Measurements from ENCODE around the gene MPIG6B.
A peak's percentile ranks its signal among the peaks of the same experiment; 100 is the strongest.

The MPIG6B gene

GRCh38 chr6:31723245-31723979, at the start of gene MPIG6B:
Gene MPIG6B (plus strand): TSS chr6:31723373. CDS start chr6:31723384, 11 bp downstream.
- no peak for DNase-seq (ENCODE audit: low read depth)

- DNase-seq (ENCODE audit: low read depth), result no peak
Measured at GRCh38 chr6:31676322-31676903, 46.8 kb upstream of the MPIG6B start.

- no peak for DNase-seq (ENCODE audit: low read depth)
Measured at GRCh38 chr6:31676904-31677303, 46.3 kb upstream of the MPIG6B start.

- DNase-seq (ENCODE audit: low read depth), result no peak
Measured at GRCh38 chr6:31677955-31678354, 45.2 kb upstream of the MPIG6B start.

GRCh38 chr6:31680226-31681134, 42.7 kb upstream of the MPIG6B start, which contains the start of gene LY6G5C:
Gene LY6G5C (minus strand): TSS chr6:31681067. CDS start chr6:31680373, 694 bp downstream.
- peak; percentile 81 for DNase-seq (ENCODE audit: low read depth)

- no peak for DNase-seq (ENCODE audit: low read depth)
Measured at GRCh38 chr6:31681135-31681671, 42.0 kb upstream of the MPIG6B start.

- DNase-seq (ENCODE audit: low read depth), result no peak
Measured at GRCh38 chr6:31683591-31683990, 39.6 kb upstream of the MPIG6B start.

GRCh38 chr6:31686483-31686882, 36.7 kb upstream of the MPIG6B start:
- DNase-seq (ENCODE audit: low read depth), result no peak

- no peak for DNase-seq (ENCODE audit: low read depth)
Measured at GRCh38 chr6:31687321-31687720, 35.9 kb upstream of the MPIG6B start.

GRCh38 chr6:31687860-31688693, 35.1 kb upstream of the MPIG6B start:
- DNase-seq (ENCODE audit: low read depth), result no peak

- DNase-seq (ENCODE audit: low read depth), result no peak
Measured at GRCh38 chr6:31689249-31690110, 33.7 kb upstream of the MPIG6B start.

GRCh38 chr6:31690231-31691077, 32.7 kb upstream of the MPIG6B start:
- peak; percentile 81 for DNase-seq (ENCODE audit: low read depth)

GRCh38 chr6:31691078-31691463, 32.1 kb upstream of the MPIG6B start:
- no peak for DNase-seq (ENCODE audit: low read depth)

GRCh38 chr6:31691564-31692108, 31.5 kb upstream of the MPIG6B start:
- no peak for DNase-seq (ENCODE audit: low read depth)

GRCh38 chr6:31692353-31692752, 30.8 kb upstream of the MPIG6B start:
- no peak for DNase-seq (ENCODE audit: low read depth)

- no peak for DNase-seq (ENCODE audit: low read depth)
Measured at GRCh38 chr6:31692886-31693285, 30.3 kb upstream of the MPIG6B start.

GRCh38 chr6:31693535-31693934, 29.6 kb upstream of the MPIG6B start:
- no peak for DNase-seq (ENCODE audit: low read depth)

GRCh38 chr6:31697555-31697954, 25.6 kb upstream of the MPIG6B start:
- no peak for DNase-seq (ENCODE audit: low read depth)

GRCh38 chr6:31700740-31701401, 22.3 kb upstream of the MPIG6B start:
- no peak for DNase-seq (ENCODE audit: low read depth)
